Left lung (tissue), 14 donors: ENCODE data around the gene TMEM107. TPM values are rescaled to one million over a fixed set of nuclear protein-coding genes. Genes with fewer than 3 reads are reported as not detected.

ENCODE experiments used
- ATAC-seq: fragments of 200-7000 bp; cut with Tn5 transposase; one replicate; pipeline ENCODE4 v1.9.1; 2020; ENCODE audit warnings: moderate library complexity
- DNase-seq, 4 donors: peaks; one replicate each; pipeline ENCODE4 v3.0.0-alpha.2; 2013 to 2020
- H3K27ac ChIP-seq, 2 donors: fragments of 200-600 bp; sonication (generic) in 1 of 2; one replicate each; pipeline versions ENCODE4 v1.5.0 to v1.8.0; 2020 to 2021
- H3K27me3 ChIP-seq, 2 donors: fragments of 200-600 bp; sonication (generic) in 1 of 2; one replicate each; pipeline versions ENCODE4 v1.5.0 to v1.8.0; 2020 to 2021
- H3K36me3 ChIP-seq, 2 donors: fragments of 200-600 bp; sonication (generic) in 1 of 2; one replicate each; pipeline versions ENCODE4 v1.5.0 to v1.8.0; 2020 to 2021
- H3K4me1 ChIP-seq, 2 donors: fragments of 200-600 bp; one replicate each; pipeline ENCODE4 v1.8.0; 2021
- H3K4me3 ChIP-seq, 2 donors: fragments of 200-600 bp; sonication (generic) in 1 of 2; one replicate each; pipeline versions ENCODE4 v1.5.0 to v1.8.0; 2020 to 2021; ENCODE audit warnings: mild to moderate bottlenecking in 1 of 2
- H3K9me3 ChIP-seq, 2 donors: fragments of 200-600 bp; sonication (generic) in 1 of 2; one replicate each; pipeline versions ENCODE4 v1.5.0 to v1.8.0; 2020 to 2021
- intact Hi-C, 2 donors: fragments of 100-400 bp; cut with DNase I; formaldehyde crosslinking; loops; one replicate each; pipeline versions ENCODE4 v1.11.2 to v1.14.2; 2022
- long read RNA-seq, 12 donors: library from polyadenylated mRNA in 2 of 12; unstranded in 2 of 12; transcript quantifications; one replicate each; pipeline ENCODE4 v2.0.0 and lab custom pipeline, GENCODE V29; 2019 to 2026
- polyA plus RNA-seq, 6 donors: library from polyadenylated mRNA; unstranded; fragments of 120-200 nt; gene quantifications; one replicate each; pipeline ENCODE4 v1.2.1, GENCODE V29; 2013; ENCODE audit not compliant: insufficient read length in 6 of 6
- total RNA-seq, 2 donors: library from RNA; stranded (reverse); fragmentation: NEBNext Ultra II Directional; extraction: Animal tissue kit (Norgen Biotek cat#: 25700); gene quantifications; one replicate each; pipeline ENCODE4 v1.2.1, GENCODE V29; 2021
- TF ChIP-seq, protein P1 (sequence below), 2 donors: fragments of 200-600 bp; sonication (generic) in 1 of 2; IDR thresholded peaks; one replicate each; pipeline versions ENCODE4 v1.5.0 to v1.8.0; 2021; ENCODE audit warnings: antibody characterized with exemption in 2 of 2
- donor health status: DM: no; HTN: yes; CAD: no.
- donor health status: DM: no; HTN: no; CAD: no.

TMEM107 gene
- total RNA-seq (10 to 100 TPM; 15.0 to 15.9 TPM), polyA plus RNA-seq (10 to 100 TPM; 17.3 to 21.0 (median 19.7) TPM)
- long read RNA-seq, donor 1, transcript TMEM107-204 (5 exons, 747 nt), result major isoform, 8 of 12 reads
- long read RNA-seq, donor 1, partial matches to known transcripts, result 0 of 12 reads
- long read RNA-seq, donor 1, other reads (novel, unspliced or antisense), result 0 of 12 reads
- long read RNA-seq, donor 2, partial matches to known transcripts, result 0 of 8 reads
- long read RNA-seq, donor 2, other reads (novel, unspliced or antisense), result 0 of 8 reads
- long read RNA-seq, donor 3, partial matches to known transcripts, result 0 of 7 reads
- long read RNA-seq, donor 3, other reads (novel, unspliced or antisense), result 0 of 7 reads
- long read RNA-seq, donor 4, transcript TMEM107-204 (5 exons, 747 nt), result major isoform, 13 of 21 reads
- long read RNA-seq, donor 4, transcript TMEM107-205 (2 exons, 1,210 nt), result minor isoform, 5 of 21 reads
- long read RNA-seq, donor 4, partial matches to known transcripts, result 2 of 21 reads
- long read RNA-seq, donor 4, other reads (novel, unspliced or antisense), result 1 of 21 reads
- long read RNA-seq, donor 5, transcript TMEM107-205 (2 exons, 1,210 nt), result major isoform, 6 of 10 reads
- long read RNA-seq, donor 5, partial matches to known transcripts, result 0 of 10 reads
- long read RNA-seq, donor 5, other reads (novel, unspliced or antisense), result 0 of 10 reads
- long read RNA-seq, donor 6, transcript TMEM107-204 (5 exons, 747 nt), result major isoform, 5 of 8 reads
- long read RNA-seq, donor 6, partial matches to known transcripts, result 0 of 8 reads
- long read RNA-seq, donor 6, other reads (novel, unspliced or antisense), result 0 of 8 reads
- long read RNA-seq, donor 7, transcript TMEM107-204 (5 exons, 747 nt), result major isoform, 5 of 9 reads
- long read RNA-seq, donor 7, partial matches to known transcripts, result 0 of 9 reads
- long read RNA-seq, donor 7, other reads (novel, unspliced or antisense), result 0 of 9 reads
- long read RNA-seq, donor 8, partial matches to known transcripts, result 0 of 7 reads
- long read RNA-seq, donor 8, other reads (novel, unspliced or antisense), result 0 of 7 reads
- long read RNA-seq, donor 9, result 0 reads
- long read RNA-seq, donor 10, transcript TMEM107-205 (2 exons, 1,210 nt), result major isoform, 6 of 18 reads
- long read RNA-seq, donor 10, transcript TMEM107-204 (5 exons, 747 nt), result minor isoform, 5 of 18 reads
- long read RNA-seq, donor 10, partial matches to known transcripts, result 0 of 18 reads
- long read RNA-seq, donor 10, other reads (novel, unspliced or antisense), result 4 of 18 reads
- long read RNA-seq, donor 11, result 0 reads
- long read RNA-seq, donor 12, partial matches to known transcripts, result 0 of 7 reads
- long read RNA-seq, donor 12, other reads (novel, unspliced or antisense), result 0 of 7 reads

- ATAC-seq (peak; percentile 86), DNase-seq (peak; percentile 87 to 98 (median 93))
- H3K36me3 ChIP-seq, result no peaks in the 10 kb centered on the region
- peaks cover 15 to 35% of the 10 kb centered on the region in 2 donors for H3K4me1 ChIP-seq
- TF ChIP-seq, protein P1, sequence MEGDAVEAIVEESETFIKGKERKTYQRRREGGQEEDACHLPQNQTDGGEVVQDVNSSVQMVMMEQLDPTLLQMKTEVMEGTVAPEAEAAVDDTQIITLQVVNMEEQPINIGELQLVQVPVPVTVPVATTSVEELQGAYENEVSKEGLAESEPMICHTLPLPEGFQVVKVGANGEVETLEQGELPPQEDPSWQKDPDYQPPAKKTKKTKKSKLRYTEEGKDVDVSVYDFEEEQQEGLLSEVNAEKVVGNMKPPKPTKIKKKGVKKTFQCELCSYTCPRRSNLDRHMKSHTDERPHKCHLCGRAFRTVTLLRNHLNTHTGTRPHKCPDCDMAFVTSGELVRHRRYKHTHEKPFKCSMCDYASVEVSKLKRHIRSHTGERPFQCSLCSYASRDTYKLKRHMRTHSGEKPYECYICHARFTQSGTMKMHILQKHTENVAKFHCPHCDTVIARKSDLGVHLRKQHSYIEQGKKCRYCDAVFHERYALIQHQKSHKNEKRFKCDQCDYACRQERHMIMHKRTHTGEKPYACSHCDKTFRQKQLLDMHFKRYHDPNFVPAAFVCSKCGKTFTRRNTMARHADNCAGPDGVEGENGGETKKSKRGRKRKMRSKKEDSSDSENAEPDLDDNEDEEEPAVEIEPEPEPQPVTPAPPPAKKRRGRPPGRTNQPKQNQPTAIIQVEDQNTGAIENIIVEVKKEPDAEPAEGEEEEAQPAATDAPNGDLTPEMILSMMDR (IDR thresholded peaks at IDR 0.05), result no peak
- peak within 1 kb of the TSS; percentile 48 to 54 for H3K4me3 ChIP-seq
- intact Hi-C loops, result no loop called here
- no peaks in the 10 kb centered on the region for H3K27me3 ChIP-seq
- peak within 1 kb of the TSS; percentile 80 to 85 for H3K27ac ChIP-seq
- H3K9me3 ChIP-seq, result no peaks in the 10 kb centered on the region
Observed at GRCh38 chr17:8176197-8176940, at the start of gene TMEM107. TSS of gene TMEM107 (minus strand) at chr17:8176380. CDS start at chr17:8176286, 94 bp downstream.

GRCh38 chr17:8224891-8225812 lies 49.0 kb upstream of the TMEM107 start:
- Histone ChIP-seq H3K4me1 (peaks cover 14 to 26% of the 10 kb centered on the region in 2 donors), H3K27me3 (no peaks in the 10 kb centered on the region), H3K36me3 (peaks cover 0 to 31% of the 10 kb centered on the region in 2 donors), H3K9me3 (no peaks in the 10 kb centered on the region), H3K4me3 (no peak overlapping the region), H3K27ac (no peak overlapping the region)
- intact Hi-C loops, result loop anchor here in 1 of 2 donors (5.0 kb wide), 1 partner anchor 38 kb away; no protein-coding TSS in a partner anchor
- TF ChIP-seq, protein P1 (IDR thresholded peaks at IDR 0.05), result no peak
- DNase-seq (no peak), ATAC-seq (no peak)

DNA sequence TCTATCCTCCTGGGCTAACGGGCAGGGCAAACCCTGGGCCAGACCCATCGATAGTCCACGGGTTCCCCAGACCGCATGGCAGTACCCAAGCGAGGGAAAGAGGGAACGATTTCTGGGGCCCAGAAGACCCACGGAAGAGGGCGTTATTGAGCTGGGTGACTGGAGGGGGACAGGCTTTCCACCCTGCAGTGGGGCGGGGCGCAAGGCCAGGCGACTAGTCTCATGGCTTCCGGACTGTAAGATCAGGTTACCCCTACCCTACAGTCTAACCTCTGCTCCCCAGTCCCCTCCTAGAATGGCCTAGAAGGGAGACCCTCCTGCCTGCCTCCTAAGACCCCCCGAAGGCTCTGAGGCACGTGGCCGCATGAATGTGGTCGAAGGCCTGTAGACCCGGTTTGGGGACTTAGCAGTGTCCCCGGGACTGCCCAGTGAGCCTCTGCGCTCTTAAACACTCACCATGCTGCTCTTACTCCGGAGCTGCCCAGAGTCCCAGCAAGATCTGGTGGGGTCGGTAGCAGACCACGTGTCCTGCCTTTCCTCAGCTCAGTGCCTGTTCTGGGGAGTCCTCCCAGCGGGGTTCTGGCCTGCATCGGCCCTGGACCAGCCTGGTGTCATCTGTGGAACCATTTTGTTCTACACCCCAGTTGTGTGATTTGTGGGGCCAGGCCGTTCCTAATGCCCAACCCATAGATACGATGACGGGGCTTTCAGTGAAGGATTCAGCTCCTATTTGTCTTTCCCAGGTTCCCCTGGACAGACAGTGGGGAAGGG lies 47.4 kb upstream of the TMEM107 start:
- Histone ChIP-seq H3K9me3 (no peaks in the 10 kb centered on the region), H3K4me1 (peaks cover 14 to 33% of the 10 kb centered on the region in 2 donors), H3K36me3 (peaks cover 0 to 14% of the 10 kb centered on the region in 2 donors), H3K4me3 (peak overlapping the region; percentile 59 to 68), H3K27ac (peak overlapping the region; percentile 97 to 99), H3K27me3 (no peaks in the 10 kb centered on the region)
- intact Hi-C loops, result loop anchor here in 1 of 2 donors (5.0 kb wide), 1 partner anchor 36 kb away; no protein-coding TSS in a partner anchor
- ATAC-seq (peak; percentile 25), DNase-seq (peak; percentile 56 to 87 (median 68))
- TF ChIP-seq, protein P1 (IDR thresholded peaks at IDR 0.05), result no peak
